Adrenal gland (tissue), 5 donors: ENCODE measurements around the gene BHLHE40.

ENCODE experiments used
- CTCF ChIP-seq, 6 experiments: fragments of 450-650 bp in 4 of 6; fragments of 200-600 bp in 2 of 6; sonication (generic) in 1 of 6; IDR thresholded peaks; 1 replicate in 5 of 6; 2 replicates in 1 of 6; pipeline versions ENCODE4 v1.5.1 to v1.8.0; 2016 to 2021; ENCODE audit warnings: antibody characterized with exemption in 6 of 6, mild to moderate bottlenecking in 2 of 6, moderate library complexity in 1 of 6
- POLR2A ChIP-seq, 2 donors: fragments of 450-650 bp; IDR thresholded peaks; one replicate each; pipeline ENCODE4 v1.6.1; 2017; ENCODE audit warnings: antibody characterized with exemption in 2 of 2, mild to moderate bottlenecking in 2 of 2, moderate library complexity in 1 of 2
- donor health status: DM: no; HTN: no; CAD: no.

- TF ChIP-seq CTCF (IDR thresholded peaks at IDR 0.05) (no peak), POLR2A (IDR thresholded peaks at IDR 0.05) (no peak)
Observed at GRCh38 chr3:4956099-4956498, 23.1 kb upstream of the BHLHE40 start.
